ENCODE measurements around the gene MEIOSIN. TPM values are rescaled to one million over a fixed set of nuclear protein-coding genes. Genes with fewer than 3 reads are reported as not detected.
"Not testable (repeated sequence)": the region's sequence is repeated elsewhere in the genome, so short reads cannot be mapped to it uniquely, and the experiment has no call there.

Gene MEIOSIN
- total RNA-seq, 2 experiments from 2014 or later = not detected

DNA sequence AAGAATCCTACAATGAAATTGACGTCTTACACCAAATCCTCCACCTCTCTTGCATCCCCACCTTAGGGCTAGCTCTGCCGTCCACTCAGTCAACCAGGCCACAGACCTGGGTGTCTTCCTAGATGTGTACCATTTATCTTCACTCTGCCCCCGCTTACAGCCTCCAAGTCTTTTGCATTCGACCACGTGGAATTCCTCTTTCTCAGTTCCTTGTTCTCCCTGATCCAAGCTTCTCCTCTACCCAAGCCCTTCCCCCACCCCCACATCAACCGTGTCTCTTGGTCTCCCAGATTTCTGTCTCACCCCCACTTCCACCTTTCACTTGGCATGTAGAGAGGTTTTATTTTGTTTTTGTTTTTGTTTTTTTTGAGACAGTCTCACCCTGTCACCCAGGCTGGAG is 60.6 kb downstream of the MEIOSIN start:
- peaks cover 32% of the 10 kb centered on the region for H3K27me3 Mint-ChIP-seq
- H3K36me3 Mint-ChIP-seq (ENCODE audit: low read depth) = peaks cover 15% of the 10 kb centered on the region
- ATAC-seq (no peak), DNase-seq (no peak)
- no peaks in the 10 kb centered on the region for H3K9me3 Mint-ChIP-seq
- intact Hi-C loops (cut with micrococcal nuclease) = no loop called here
- peaks cover 30% of the 10 kb centered on the region for H3K4me1 Mint-ChIP-seq (ENCODE audit: low read depth)
- H3K4me3 Mint-ChIP-seq = no peak overlapping the region
- no peak for TF ChIP-seq CTCF (IDR thresholded peaks at IDR 0.05)
- ChIA-PET POLR2A (interaction anchor here (1.1 to 3.6 kb wide), 3 partner anchors 20 to 25 kb away, joined by 3 to 19 read pairs (median 13); partner anchors contain the start of gene SIX5), CTCF (interaction anchor here (1.4 to 3.4 kb wide), 3 partner anchors 23 to 24 kb away, joined by 3 to 18 read pairs (median 9); partner anchors contain the start of gene SIX5)
- no peak overlapping the region for H3K27ac Mint-ChIP-seq

GRCh38 chr19:45794627-45795026 is 61.4 kb downstream of the MEIOSIN start:
- TF ChIP-seq CTCF (IDR thresholded peaks at IDR 0.05) = no peak
- ATAC-seq (no peak), DNase-seq (no peak)
- Mint-ChIP-seq H3K4me1 (ENCODE audit: low read depth) (peaks cover 34% of the 10 kb centered on the region), H3K4me3 (no peak overlapping the region), H3K27ac (no peak overlapping the region), H3K36me3 (ENCODE audit: low read depth) (peaks cover 8% of the 10 kb centered on the region), H3K9me3 (no peaks in the 10 kb centered on the region), H3K27me3 (peaks cover 33% of the 10 kb centered on the region)
- ChIA-PET POLR2A (no interaction called here), CTCF (interaction anchor here (0.6 to 3.4 kb wide), 4 partner anchors 10 to 25 kb away, joined by 3 to 18 read pairs (median 6); partner anchors contain the start of gene SIX5)
- intact Hi-C loops (cut with micrococcal nuclease) = no loop called here

DNA sequence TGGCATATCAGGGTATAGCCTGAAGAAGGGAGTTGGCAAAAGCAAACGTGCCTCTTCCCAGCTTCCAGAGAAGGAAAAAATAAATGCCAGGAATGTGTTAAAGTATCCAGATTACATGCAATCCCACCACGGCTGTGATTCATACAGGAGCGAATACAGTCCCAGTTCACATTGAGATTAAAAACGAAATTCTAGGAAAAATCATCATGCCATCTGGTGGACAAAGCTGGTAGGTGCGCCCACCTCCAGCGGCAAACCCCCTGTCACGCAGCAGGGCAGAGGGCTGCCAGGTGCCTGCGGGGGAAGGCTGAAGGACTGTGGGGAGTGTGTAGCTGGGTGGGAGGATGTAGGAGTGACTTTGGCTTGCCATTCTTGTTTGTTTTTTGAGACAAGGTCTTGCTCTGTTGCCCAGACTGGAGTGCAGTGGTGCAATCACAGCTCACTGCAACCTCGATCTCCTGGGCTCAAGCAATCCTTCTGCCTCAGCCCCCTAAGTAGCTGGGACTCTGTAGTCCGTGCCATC is 65.8 kb downstream of the MEIOSIN start:
- no peak overlapping the region for H3K4me3 Mint-ChIP-seq
- TF ChIP-seq CTCF (IDR thresholded peaks at IDR 0.05) = peak; percentile 89
- no peaks in the 10 kb centered on the region for H3K36me3 Mint-ChIP-seq (ENCODE audit: low read depth)
- DNase-seq (peak; percentile 69), ATAC-seq (peak; percentile 91)
- CTCF ChIA-PET = interaction anchor here (0.6 to 5.1 kb wide), 31 partner anchors 8 to 1335 kb away, joined by 3 to 124 read pairs (median 4); partner anchors contain the start of genes DMPK, FOXA3, QPCTL and RSPH6A
- no peak overlapping the region for H3K27ac Mint-ChIP-seq
- H3K4me1 Mint-ChIP-seq (ENCODE audit: low read depth) = peaks cover 6% of the 10 kb centered on the region
- intact Hi-C loops (cut with micrococcal nuclease) = loop anchor here (2.0 kb wide), 1 partner anchor 28 kb away; no protein-coding TSS in a partner anchor
- H3K27me3 Mint-ChIP-seq = peaks cover 30% of the 10 kb centered on the region
- no peaks in the 10 kb centered on the region for H3K9me3 Mint-ChIP-seq
- POLR2A ChIA-PET = interaction anchor here (0.7 to 4.7 kb wide), 7 partner anchors 15 to 1123 kb away, joined by 3 to 27 read pairs (median 3); partner anchors contain the start of gene SIX5

DNA sequence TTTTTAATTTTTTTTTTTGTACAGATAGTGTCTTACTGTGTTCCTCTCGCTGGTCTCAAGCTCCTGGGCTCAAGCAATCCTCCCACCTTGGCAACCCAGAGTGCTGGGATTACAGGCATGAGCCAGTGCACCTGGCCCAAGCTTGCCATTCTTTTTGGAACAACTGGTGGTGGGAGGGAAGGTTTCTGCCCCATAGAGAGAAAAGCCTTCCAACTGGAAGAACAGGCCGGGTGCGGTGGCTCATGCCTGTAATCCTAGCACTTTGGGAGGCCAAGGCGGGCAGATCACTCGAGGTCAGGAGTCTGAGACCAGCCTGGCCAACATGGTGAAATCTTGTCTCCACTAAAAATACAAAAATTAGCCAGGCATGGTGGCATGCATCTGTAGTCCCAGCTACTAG is 66.3 kb downstream of the MEIOSIN start:
- H3K9me3 Mint-ChIP-seq; H3K27ac Mint-ChIP-seq; ATAC-seq; H3K4me3 Mint-ChIP-seq; H3K36me3 Mint-ChIP-seq (ENCODE audit: low read depth); H3K4me1 Mint-ChIP-seq (ENCODE audit: low read depth); DNase-seq: not testable (repeated sequence)
- intact Hi-C loops (cut with micrococcal nuclease) = loop anchor here (2.0 kb wide), 1 partner anchor 29 kb away; no protein-coding TSS in a partner anchor
- ChIA-PET POLR2A (interaction anchor here (0.6 to 4.7 kb wide), 7 partner anchors 15 to 722 kb away, joined by 3 to 27 read pairs (median 3); partner anchors contain the start of gene SIX5), CTCF (interaction anchor here (0.6 to 5.1 kb wide), 30 partner anchors 8 to 229 kb away, joined by 3 to 124 read pairs (median 4); partner anchors contain the start of genes DMPK, FOXA3, QPCTL and RSPH6A)
- H3K27me3 Mint-ChIP-seq = peaks cover 29% of the 10 kb centered on the region

DNA sequence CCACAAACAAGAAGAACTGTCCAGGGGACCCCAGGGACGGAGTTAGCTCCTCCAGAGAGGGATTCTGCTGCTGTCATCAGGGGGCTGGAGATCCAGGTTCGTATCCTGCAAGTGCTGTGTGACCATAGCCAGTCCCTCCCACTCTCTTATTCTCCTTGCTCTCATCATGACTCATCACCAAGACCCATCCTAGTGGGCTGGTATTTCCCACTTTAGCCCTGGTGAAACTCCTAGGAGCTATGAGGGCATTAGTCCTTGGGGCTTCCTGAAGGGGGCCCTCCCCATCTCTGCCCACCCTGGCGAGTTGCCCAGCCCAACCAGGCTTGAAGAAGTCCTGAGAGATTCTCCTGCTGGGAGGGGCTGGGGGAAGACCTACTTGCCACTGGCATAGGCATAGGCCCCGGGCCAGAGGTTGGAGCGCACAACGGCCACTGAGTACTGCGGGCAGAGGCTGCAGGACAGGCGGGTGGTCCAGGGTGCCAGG is 66.9 kb downstream of the MEIOSIN start:
- Mint-ChIP-seq H3K4me1 (ENCODE audit: low read depth) (peaks cover 6% of the 10 kb centered on the region), H3K9me3 (no peaks in the 10 kb centered on the region), H3K4me3 (no peak overlapping the region), H3K27me3 (peaks cover 23% of the 10 kb centered on the region), H3K27ac (no peak overlapping the region), H3K36me3 (ENCODE audit: low read depth) (no peaks in the 10 kb centered on the region)
- intact Hi-C loops (cut with micrococcal nuclease) = no loop called here
- no peak for DNase-seq
- no peak for TF ChIP-seq CTCF (IDR thresholded peaks at IDR 0.05)
- CTCF ChIA-PET = interaction anchor here (1.1 to 5.1 kb wide), 16 partner anchors 9 to 120 kb away, joined by 3 to 124 read pairs (median 6); partner anchors contain the start of genes DMPK, FOXA3 and SIX5
- ATAC-seq = no peak
- POLR2A ChIA-PET = interaction anchor here (0.6 to 4.7 kb wide), 6 partner anchors 13 to 72 kb away, joined by 3 to 27 read pairs (median 4); partner anchors contain the start of gene SIX5
